H9 (cell line): ENCODE measurements around the gene IFFO2. TPM values are rescaled to one million over a fixed set of nuclear protein-coding genes. Genes with fewer than 3 reads are reported as not detected.

ENCODE experiments used
- DNase-seq: peaks from one replicate; pipeline ENCODE4 v3.0.0-alpha.2; 2017
- H2AFZ ChIP-seq: one replicate; pipeline ENCODE4 v1.6.1; 2013; ENCODE audit warnings: mild to moderate bottlenecking, low read length, control low read depth, moderate library complexity
- H2AK5ac ChIP-seq: 2 replicates; pipeline ENCODE4 v1.6.1; 2013; ENCODE audit warnings: low read length, control low read depth, mixed read lengths; ENCODE audit not compliant: insufficient read length
- H2BK120ac ChIP-seq: one replicate; pipeline ENCODE4 v1.6.1; 2013; ENCODE audit warnings: low read depth, mild to moderate bottlenecking, low read length, control low read depth, inconsistent platforms; ENCODE audit not compliant: poor library complexity, severe bottlenecking
- H2BK12ac ChIP-seq: 2 replicates; pipeline ENCODE4 v1.6.1; 2013; ENCODE audit warnings: low read length, control low read depth, mixed read lengths, low read depth; ENCODE audit not compliant: insufficient read length
- H2BK15ac ChIP-seq: 2 replicates; pipeline ENCODE4 v1.6.1; 2013; ENCODE audit warnings: low read depth, low read length, control low read depth
- H2BK20ac ChIP-seq: one replicate; pipeline ENCODE4 v1.6.1; 2013; ENCODE audit warnings: low read depth, mild to moderate bottlenecking, low read length, control low read depth, inconsistent platforms; ENCODE audit not compliant: poor library complexity, severe bottlenecking
- H2BK5ac ChIP-seq: 2 replicates; pipeline ENCODE4 v1.6.1; 2013; ENCODE audit warnings: low read length, control low read depth, mixed read lengths; ENCODE audit not compliant: insufficient read length
- H3K14ac ChIP-seq: 2 replicates; pipeline ENCODE4 v1.6.1; 2013; ENCODE audit warnings: low read length, control low read depth; ENCODE audit not compliant: insufficient read depth
- H3K18ac ChIP-seq: 2 replicates; pipeline ENCODE4 v1.6.1; 2013; ENCODE audit warnings: low read depth, mild to moderate bottlenecking, mixed read lengths, low read length, control low read depth; ENCODE audit not compliant: insufficient read length
- H3K23ac ChIP-seq: 2 replicates; pipeline ENCODE4 v1.6.1; 2013; ENCODE audit warnings: low read length, control low read depth, mixed read lengths, low read depth; ENCODE audit not compliant: insufficient read length
- H3K23me2 ChIP-seq: 2 replicates; pipeline ENCODE4 v1.6.1; 2013; ENCODE audit warnings: low read depth, mild to moderate bottlenecking, mixed read lengths, low read length, control low read depth; ENCODE audit not compliant: insufficient read length, poor library complexity, severe bottlenecking
- H3K27ac ChIP-seq: 2 replicates; pipeline ENCODE4 v1.5.1; 2013; ENCODE audit warnings: low read length, control low read depth, mixed read lengths, low read depth; ENCODE audit not compliant: insufficient read length
- H3K27me3 ChIP-seq: 2 replicates; pipeline ENCODE4 v1.6.1; 2013; ENCODE audit warnings: low read length, control low read depth, inconsistent platforms; ENCODE audit not compliant: insufficient read depth
- H3K4ac ChIP-seq: 2 replicates; pipeline ENCODE4 v1.6.1; 2013; ENCODE audit warnings: low read depth, mild to moderate bottlenecking, control low read depth, inconsistent platforms, low read length, moderate library complexity
- H3K4me1 ChIP-seq: 2 replicates; pipeline ENCODE4 v1.6.1; 2013; ENCODE audit warnings: low read length, control low read depth, inconsistent platforms; ENCODE audit not compliant: insufficient read depth
- H3K4me2 ChIP-seq: 2 replicates; pipeline ENCODE4 v1.6.1; 2013; ENCODE audit warnings: low read length, control low read depth, mixed read lengths; ENCODE audit not compliant: insufficient read length, insufficient read depth
- H3K56ac ChIP-seq: 2 replicates; pipeline ENCODE4 v1.6.1; 2013; ENCODE audit warnings: low read depth, mild to moderate bottlenecking, mixed read lengths, low read length, control low read depth; ENCODE audit not compliant: insufficient read length
- H3K79me1 ChIP-seq: 2 replicates; pipeline ENCODE4 v1.6.1; 2013; ENCODE audit warnings: low read depth, mild to moderate bottlenecking, moderate library complexity, low read length, control low read depth, inconsistent platforms; ENCODE audit not compliant: insufficient read depth, poor library complexity, severe bottlenecking
- H3K79me2 ChIP-seq: 2 replicates; pipeline ENCODE4 v1.6.1; 2013; ENCODE audit warnings: low read length, control low read depth, inconsistent platforms; ENCODE audit not compliant: insufficient read depth
- H3K9ac ChIP-seq: 2 replicates; pipeline ENCODE4 v1.6.1; 2013; ENCODE audit warnings: low read length, control low read depth, mixed read lengths; ENCODE audit not compliant: insufficient read length; ENCODE audit errors: extremely low read depth
- H3K9me3 ChIP-seq: one replicate; pipeline ENCODE4 v1.6.1; 2013; ENCODE audit warnings: low read depth, low read length, inconsistent platforms; ENCODE audit not compliant: control insufficient read depth
- H3T11ph ChIP-seq: one replicate; pipeline ENCODE4 v1.6.1; 2013; ENCODE audit warnings: mild to moderate bottlenecking, low read length, control low read depth, inconsistent platforms
- H4K20me1 ChIP-seq: one replicate; pipeline ENCODE4 v1.6.1; 2013; ENCODE audit not compliant: control insufficient read depth, insufficient read length, insufficient read depth
- H4K5ac ChIP-seq: 2 replicates; pipeline ENCODE4 v1.6.1; 2013; ENCODE audit warnings: low read depth, mild to moderate bottlenecking, mixed read lengths, low read length, control low read depth; ENCODE audit not compliant: insufficient read length
- H4K8ac ChIP-seq: replicated peaks from 2 replicates; pipeline ENCODE4 v1.6.1; 2013; ENCODE audit warnings: low read length, control low read depth, mixed read lengths, low read depth; ENCODE audit not compliant: insufficient read length
- H4K91ac ChIP-seq: 2 replicates; pipeline ENCODE4 v1.6.1; 2013; ENCODE audit warnings: low read depth, mild to moderate bottlenecking, moderate library complexity, mixed read lengths, low read length, control low read depth; ENCODE audit not compliant: insufficient read length
- H3K27ac Mint-ChIP-seq, 3 experiments: 2 replicates in 2 of 3; 3 replicates in 1 of 3; pipeline ENCODE4 v1.8.0; 2020 to 2021; ENCODE audit warnings: mixed read lengths in 3 of 3, mild to moderate bottlenecking in 1 of 3, moderate library complexity in 1 of 3
- H3K27me3 Mint-ChIP-seq: 2 replicates; pipeline ENCODE4 v1.8.0; 2021; ENCODE audit warnings: low read depth, mild to moderate bottlenecking, moderate library complexity, mixed read lengths
- H3K36me3 Mint-ChIP-seq, 3 experiments: 2 replicates in 2 of 3; 3 replicates in 1 of 3; pipeline ENCODE4 v1.8.0; 2020 to 2021; ENCODE audit warnings: low read depth in 3 of 3, mixed read lengths in 3 of 3; ENCODE audit not compliant: insufficient read depth in 1 of 3
- H3K4me1 Mint-ChIP-seq, 2 experiments: 2 replicates each; pipeline ENCODE4 v1.8.0; 2020; ENCODE audit warnings: mixed read lengths in 2 of 2
- H3K4me3 Mint-ChIP-seq, 2 experiments: 2 replicates in 1 of 2; 3 replicates in 1 of 2; pipeline ENCODE4 v1.8.0; 2020 to 2021; ENCODE audit warnings: mild to moderate bottlenecking in 2 of 2, mixed read lengths in 2 of 2, moderate library complexity in 1 of 2
- H3K9me3 Mint-ChIP-seq, 2 experiments: 2 replicates in 1 of 2; 3 replicates in 1 of 2; pipeline ENCODE4 v1.8.0; 2020; ENCODE audit warnings: mild to moderate bottlenecking in 2 of 2, mixed read lengths in 2 of 2, moderate library complexity in 1 of 2
- WGBS: extraction: QIAGEN DNeasy Blood & Tissue Kit; methylation state at CpG from one replicate; pipeline ENCODE4 v1.1.7; 2013; ENCODE audit warnings: missing lambda C conversion rate, low lambda C conversion rate, mixed read lengths; ENCODE audit not compliant: insufficient read length; ENCODE audit errors: extremely low coverage; 5-methylcytosine and 5-hydroxymethylcytosine counted together
- total RNA-seq: library from RNA; stranded (reverse); gene quantifications from 2 replicates; pipeline ENCODE4 v1.2.1, GENCODE V29; 2021
- TF ChIP-seq, protein P1 (sequence below): fragments of 200-600 bp; sonication (generic); conservative IDR thresholded peaks from 3 replicates; pipeline ENCODE4 v1.8.0; 2021; ENCODE audit warnings: antibody characterized with exemption, mild to moderate bottlenecking

The IFFO2 gene
- total RNA-seq, 1 experiment from 2014 or later: 3.6 TPM

GRCh38 chr1:18903291-18903756 is 53.2 kb downstream of the IFFO2 start:
- no CpG with 5 or more reads among the region's 8 CpGs for WGBS
- Histone ChIP-seq H3K27me3 (no peaks in the 10 kb centered on the region), H3K79me2 (no peaks in the 10 kb centered on the region), H2BK120ac (no peak overlapping the region), H4K8ac (no peak overlapping the region), H4K20me1 (no peaks in the 10 kb centered on the region), H2BK15ac (no peak overlapping the region), H2BK12ac (no peak overlapping the region), H2AFZ (no peak overlapping the region), H3K23ac (no peak overlapping the region), H3K4ac (no peak overlapping the region), H3K56ac (no peak overlapping the region), H4K5ac (no peak overlapping the region), H3K23me2 (peaks cover 4% of the 10 kb centered on the region), H3T11ph (no peak overlapping the region), H3K4me1 (no peaks in the 10 kb centered on the region), H3K79me1 (no peaks in the 10 kb centered on the region), H2BK20ac (no peak overlapping the region), H2BK5ac (no peak overlapping the region), H3K9me3 (no peaks in the 10 kb centered on the region), H2AK5ac (no peak overlapping the region), H3K14ac (peak overlapping the region; percentile 71; the same call in 1 of the 2 replicates), H3K27ac (no peak overlapping the region), H3K18ac (no peak overlapping the region), H3K4me2 (peak overlapping the region; percentile 61), H3K9ac (peak overlapping the region; percentile 10), H4K91ac (no peak overlapping the region)
- TF ChIP-seq, protein P1, sequence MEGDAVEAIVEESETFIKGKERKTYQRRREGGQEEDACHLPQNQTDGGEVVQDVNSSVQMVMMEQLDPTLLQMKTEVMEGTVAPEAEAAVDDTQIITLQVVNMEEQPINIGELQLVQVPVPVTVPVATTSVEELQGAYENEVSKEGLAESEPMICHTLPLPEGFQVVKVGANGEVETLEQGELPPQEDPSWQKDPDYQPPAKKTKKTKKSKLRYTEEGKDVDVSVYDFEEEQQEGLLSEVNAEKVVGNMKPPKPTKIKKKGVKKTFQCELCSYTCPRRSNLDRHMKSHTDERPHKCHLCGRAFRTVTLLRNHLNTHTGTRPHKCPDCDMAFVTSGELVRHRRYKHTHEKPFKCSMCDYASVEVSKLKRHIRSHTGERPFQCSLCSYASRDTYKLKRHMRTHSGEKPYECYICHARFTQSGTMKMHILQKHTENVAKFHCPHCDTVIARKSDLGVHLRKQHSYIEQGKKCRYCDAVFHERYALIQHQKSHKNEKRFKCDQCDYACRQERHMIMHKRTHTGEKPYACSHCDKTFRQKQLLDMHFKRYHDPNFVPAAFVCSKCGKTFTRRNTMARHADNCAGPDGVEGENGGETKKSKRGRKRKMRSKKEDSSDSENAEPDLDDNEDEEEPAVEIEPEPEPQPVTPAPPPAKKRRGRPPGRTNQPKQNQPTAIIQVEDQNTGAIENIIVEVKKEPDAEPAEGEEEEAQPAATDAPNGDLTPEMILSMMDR: no peak
- H3K36me3 Mint-ChIP-seq: no peaks in the 10 kb centered on the region; a peak in 2 of 7 replicates
- H3K27ac Mint-ChIP-seq: peak overlapping the region in 1 of 3 experiments; percentile 40; a peak in 2 of 7 replicates
- peaks cover 15 to 26% of the 10 kb centered on the region in 2 experiments for H3K4me1 Mint-ChIP-seq
- H3K9me3 Mint-ChIP-seq: no peaks in the 10 kb centered on the region
- H3K27me3 Mint-ChIP-seq: peaks cover 8% of the 10 kb centered on the region
- no peak for DNase-seq
- peak overlapping the region; percentile 95 to 99 for H3K4me3 Mint-ChIP-seq
